Right kidney (tissue), 1 donor: ENCODE results near the gene HM13.
A peak's percentile ranks its signal among the peaks of the same experiment; 100 is the strongest.
"Not testable (repeated sequence)": the region's sequence is repeated elsewhere in the genome, so short reads cannot be mapped to it uniquely, and the experiment has no call there.

Experiments
- DNase-seq: peaks from one replicate; pipeline ENCODE4 v3.0.0-alpha.2; 2016

The HM13 gene

DNA sequence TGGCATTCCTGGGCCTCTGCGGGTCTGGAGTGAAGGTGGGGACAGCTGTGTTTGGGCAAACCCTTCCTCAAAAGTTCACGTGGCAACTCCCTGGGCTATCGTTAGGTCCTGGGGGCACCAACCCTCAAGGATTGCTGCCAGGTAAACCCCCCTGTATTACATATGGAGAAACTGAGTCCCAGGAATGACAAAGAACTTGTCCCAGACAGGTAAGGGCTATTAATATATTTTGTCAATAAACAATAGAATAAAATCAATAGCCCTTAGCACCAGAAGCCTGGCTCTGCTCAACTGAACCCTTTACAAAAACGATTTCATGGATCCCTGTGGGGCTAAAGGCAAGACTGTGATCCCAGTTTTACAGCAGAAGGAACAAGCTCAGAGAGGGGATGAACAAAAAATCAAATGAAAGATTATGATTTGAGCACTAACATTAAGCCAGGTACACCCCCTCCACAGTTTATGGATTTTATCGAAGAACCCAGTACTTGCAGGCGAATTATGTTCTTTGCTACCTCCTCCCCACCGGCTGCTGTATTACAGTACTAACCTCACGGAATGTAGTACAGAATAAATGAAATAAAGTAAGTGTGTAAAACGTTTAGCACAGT lies 93.5 kb downstream of the HM13 start:
- DNase-seq: no peak

DNA sequence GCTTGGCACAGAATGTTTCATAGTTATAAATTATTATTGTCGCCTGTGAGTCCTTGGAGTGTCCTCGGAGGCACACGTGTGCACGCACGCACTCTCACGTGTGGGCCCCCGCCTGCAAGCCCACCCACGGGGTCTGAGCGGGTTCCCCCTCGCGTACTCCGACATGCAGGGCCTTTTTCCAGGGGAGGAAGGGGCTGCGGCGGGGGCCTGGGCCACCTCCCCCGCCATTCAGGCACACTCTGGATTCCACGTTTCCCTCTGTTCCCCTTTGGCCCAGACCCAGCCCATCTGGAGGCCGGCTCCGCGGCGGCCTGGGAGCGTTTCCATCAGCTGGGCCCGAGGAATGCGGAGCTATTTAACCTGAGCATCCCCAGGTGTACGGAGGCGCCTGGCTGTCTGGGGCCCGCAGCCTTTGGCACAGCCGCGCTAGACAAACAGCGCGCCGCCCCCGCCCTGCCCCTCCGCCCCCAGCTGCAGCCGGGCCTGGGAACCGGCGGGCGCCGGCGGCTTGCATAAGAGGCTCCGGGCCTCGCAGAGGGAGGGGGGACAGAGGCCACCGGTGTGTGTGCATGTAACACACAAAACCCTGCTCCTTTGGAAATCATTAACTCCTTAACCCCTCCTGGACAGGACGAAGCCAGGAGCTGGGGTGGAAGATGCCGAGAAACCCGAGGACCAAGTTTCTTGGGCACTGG lies 94.2 kb downstream of the HM13 start:
- DNase-seq: peak; percentile 86

DNA sequence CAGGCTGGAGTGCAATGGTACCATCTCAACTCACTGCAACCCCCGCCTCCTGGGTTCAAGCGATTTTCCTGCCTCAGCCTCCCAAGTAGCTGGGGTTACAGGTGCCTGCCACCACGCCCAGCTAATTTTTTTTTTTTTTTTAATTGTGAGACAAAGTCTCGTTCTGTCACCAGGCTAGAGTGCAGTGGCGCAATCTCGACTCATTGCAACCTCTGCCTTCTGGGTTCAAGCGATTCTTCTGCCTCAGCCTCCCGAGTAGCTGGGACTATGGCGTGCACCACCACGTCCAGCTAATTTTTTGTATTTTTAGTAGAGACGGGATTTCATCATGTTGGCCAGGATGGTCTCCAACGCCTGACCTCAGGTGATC lies 98.0 kb downstream of the HM13 start:
- DNase-seq: not testable (repeated sequence)

DNA sequence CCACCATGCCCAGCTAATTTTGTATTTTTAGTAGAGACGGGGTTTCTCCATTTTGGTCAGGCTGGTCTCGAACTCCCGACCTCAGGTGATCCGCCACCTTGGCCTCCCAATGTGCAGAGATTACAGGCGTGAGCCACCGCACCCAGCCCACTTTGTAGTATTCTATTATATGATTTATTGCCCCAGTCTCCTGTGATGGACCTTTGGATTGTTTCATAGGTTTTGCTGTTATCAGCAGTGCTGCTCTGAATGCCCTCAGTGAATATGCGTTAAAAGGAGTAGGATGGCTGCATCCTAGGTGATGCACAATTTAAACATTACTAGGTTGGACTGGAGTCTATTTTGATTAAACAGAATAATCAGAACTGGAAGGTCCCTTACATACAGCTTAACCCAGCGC lies 101.2 kb downstream of the HM13 start:
- DNase-seq: no peak

DNA sequence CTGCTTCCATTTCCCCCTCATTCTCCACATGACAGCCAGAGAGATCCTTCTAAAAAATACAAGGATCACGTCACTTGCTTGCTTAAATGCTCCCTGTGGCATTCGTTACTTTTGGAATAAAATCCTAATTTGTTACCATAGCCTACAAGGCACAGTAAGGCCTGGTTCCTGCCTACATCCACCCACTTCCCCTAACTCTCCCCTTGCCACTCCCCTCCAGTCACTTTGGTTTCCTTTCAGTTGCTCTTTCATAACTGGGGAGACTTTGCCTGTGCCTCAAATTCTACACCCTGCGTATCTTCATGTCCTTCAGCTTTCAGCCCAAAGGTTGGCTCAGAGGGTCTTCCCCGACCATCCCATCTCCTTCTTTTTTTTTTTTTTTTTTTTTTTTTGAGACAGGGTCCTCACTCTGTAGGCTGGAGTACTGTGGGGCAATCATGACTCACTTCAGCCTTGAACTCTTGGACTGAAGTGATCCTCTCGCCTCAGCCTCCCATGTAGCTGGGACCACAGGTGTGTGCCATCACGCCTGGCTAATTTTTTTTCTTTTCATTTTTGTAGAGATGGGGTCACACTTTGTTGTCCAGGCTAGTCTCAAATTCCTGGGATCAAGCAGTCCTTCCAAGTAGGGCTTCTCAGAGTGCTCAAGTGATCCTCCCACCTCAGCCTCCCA lies 103.3 kb downstream of the HM13 start:
- DNase-seq: no peak
